ENCODE measurements around the gene TSC1. TPM values are rescaled to one million over a fixed set of nuclear protein-coding genes. Genes with fewer than 3 reads are reported as not detected.

Gene TSC1
- 16.6 and 18.3 TPM in 2 replicates for total RNA-seq (2014; rRNA removed; shearing (Covaris generic))
- polyA plus RNA-seq (2015; cell fraction: cytosol; rRNA removed) = 12.1 and 15.3 TPM in 2 replicates
- polyA plus RNA-seq (2015; cell fraction: nucleus; rRNA removed) = 54.3 and 55.2 TPM in 2 replicates

GRCh38 chr9:132944294-132945185 lies at the start of gene TSC1:
TSC1 (minus strand) TSS chr9:132944616; CDS start chr9:132928872, 15,744 bp downstream.
- peak; percentile 87 for DNase-seq (ENCODE audit: low read depth)

- no peak for DNase-seq (ENCODE audit: low read depth)
Measured at GRCh38 chr9:132993511-132993939, 49.1 kb upstream of the TSC1 start.

- DNase-seq (ENCODE audit: low read depth) = no peak
Measured at GRCh38 chr9:132991351-132992300, 47.2 kb upstream of the TSC1 start.

- DNase-seq (ENCODE audit: low read depth) = no peak
Measured at GRCh38 chr9:132990781-132991180, 46.4 kb upstream of the TSC1 start.

- peak; percentile 39 for DNase-seq (ENCODE audit: low read depth)
Measured at GRCh38 chr9:132989998-132990557, 45.7 kb upstream of the TSC1 start.

GRCh38 chr9:132989414-132989996 lies 45.1 kb upstream of the TSC1 start:
- no peak for DNase-seq (ENCODE audit: low read depth)

- no peak for DNase-seq (ENCODE audit: low read depth)
Measured at GRCh38 chr9:132989014-132989310, 44.5 kb upstream of the TSC1 start.

GRCh38 chr9:132988244-132989013 lies 44.0 kb upstream of the TSC1 start:
- no peak for DNase-seq (ENCODE audit: low read depth)

- peak; percentile 23 for DNase-seq (ENCODE audit: low read depth)
Measured at GRCh38 chr9:132986640-132987620, 42.5 kb upstream of the TSC1 start.

- no peak for DNase-seq (ENCODE audit: low read depth)
Measured at GRCh38 chr9:132986114-132986513, 41.7 kb upstream of the TSC1 start.

GRCh38 chr9:132985489-132985888 lies 41.1 kb upstream of the TSC1 start:
- DNase-seq (ENCODE audit: low read depth) = no peak

- no peak for DNase-seq (ENCODE audit: low read depth)
Measured at GRCh38 chr9:132985071-132985350, 40.6 kb upstream of the TSC1 start.

- no peak for DNase-seq (ENCODE audit: low read depth)
Measured at GRCh38 chr9:132984202-132985070, 40.0 kb upstream of the TSC1 start.

GRCh38 chr9:132983491-132984201 lies 39.2 kb upstream of the TSC1 start:
- DNase-seq (ENCODE audit: low read depth) = no peak

- no peak for DNase-seq (ENCODE audit: low read depth)
Measured at GRCh38 chr9:132982458-132982857, 38.0 kb upstream of the TSC1 start.

GRCh38 chr9:132980157-132980556 lies 35.7 kb upstream of the TSC1 start:
- DNase-seq (ENCODE audit: low read depth) = no peak

- no peak for DNase-seq (ENCODE audit: low read depth)
Measured at GRCh38 chr9:132978451-132979131, 34.2 kb upstream of the TSC1 start, which contains the start of gene GFI1B. GFI1B (plus strand) TSS chr9:132978694; CDS start chr9:132986679, 7,985 bp downstream.
